Stimulated activated naive CD4-positive, alpha-beta T cell (primary cell): Measurements from ENCODE around the gene SNX8.

Experiments
- DNase-seq, 6 experiments: peaks; one replicate each; lab custom pipeline; 2025; lab: John Stamatoyannopoulos, UW

Gene SNX8

GRCh38 chr7:2220954-2221353 lies 93.3 kb downstream of the SNX8 start:
- DNase-seq, result no peak

DNA sequence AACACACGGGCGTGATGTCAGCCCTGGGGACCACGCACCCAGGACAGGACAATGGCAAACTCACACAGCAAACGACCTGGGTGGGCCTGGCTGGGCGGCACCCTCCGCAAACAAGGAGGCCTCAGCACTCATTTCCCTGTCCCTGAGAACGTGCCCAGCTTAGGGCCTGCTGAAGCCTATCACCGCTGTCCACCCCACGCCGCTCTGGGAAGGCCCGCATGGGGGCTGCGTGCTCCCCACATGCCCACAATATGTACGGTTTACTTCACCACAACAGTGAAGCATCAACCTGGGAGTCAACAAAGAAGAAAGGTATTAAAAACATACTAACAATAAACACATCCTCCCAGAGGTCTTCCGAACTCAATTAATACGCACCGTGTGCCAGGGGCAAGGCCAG lies 93.7 kb downstream of the SNX8 start:
- DNase-seq, result no peak

DNA sequence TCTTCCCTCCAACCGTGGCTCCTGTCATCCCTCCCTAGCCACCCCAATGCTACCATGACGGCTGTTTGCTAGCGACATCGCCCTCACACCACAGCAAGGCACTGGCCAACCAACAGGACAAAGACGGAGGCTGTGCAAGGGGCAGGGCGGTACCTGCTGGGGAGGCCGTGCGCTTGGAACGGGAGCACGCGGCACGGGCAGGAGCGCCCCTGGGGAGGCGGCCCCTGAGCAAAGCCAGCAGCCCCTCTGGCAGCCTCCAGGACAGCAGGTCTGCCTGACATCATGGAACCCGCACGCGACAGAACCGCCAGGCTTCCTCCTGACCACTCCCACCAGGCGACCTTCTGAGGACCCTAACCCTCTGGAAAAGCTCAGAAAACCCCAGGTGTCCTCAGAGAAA lies 94.2 kb downstream of the SNX8 start:
- no peak for DNase-seq

DNA sequence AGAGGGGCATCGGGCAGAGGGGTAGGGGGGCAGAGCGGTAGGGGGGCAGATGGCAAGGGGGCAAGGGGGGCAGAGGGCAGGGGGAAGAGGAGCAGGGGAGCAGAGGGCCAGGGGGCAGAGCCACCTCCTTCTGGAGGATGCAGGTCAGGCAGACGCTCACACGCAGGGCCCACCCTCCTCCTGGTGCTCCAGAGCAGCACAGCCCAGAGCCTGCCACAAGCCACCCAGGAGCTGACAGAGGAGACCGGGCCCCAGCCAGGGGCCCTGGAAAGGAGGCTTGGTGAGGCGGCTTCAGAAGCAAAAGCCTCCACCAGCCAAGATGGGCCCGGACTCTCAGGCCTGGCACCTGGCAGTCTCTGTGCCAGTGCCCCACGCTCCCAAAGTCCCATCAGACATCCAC lies 94.6 kb downstream of the SNX8 start:
- DNase-seq, result no peak

- DNase-seq, result no peak
These were observed 95.1 kb downstream of the SNX8 start for GRCh38 chr7:2219136-2219535.

GRCh38 chr7:2218444-2218785 lies 95.8 kb downstream of the SNX8 start:
- no peak for DNase-seq

DNA sequence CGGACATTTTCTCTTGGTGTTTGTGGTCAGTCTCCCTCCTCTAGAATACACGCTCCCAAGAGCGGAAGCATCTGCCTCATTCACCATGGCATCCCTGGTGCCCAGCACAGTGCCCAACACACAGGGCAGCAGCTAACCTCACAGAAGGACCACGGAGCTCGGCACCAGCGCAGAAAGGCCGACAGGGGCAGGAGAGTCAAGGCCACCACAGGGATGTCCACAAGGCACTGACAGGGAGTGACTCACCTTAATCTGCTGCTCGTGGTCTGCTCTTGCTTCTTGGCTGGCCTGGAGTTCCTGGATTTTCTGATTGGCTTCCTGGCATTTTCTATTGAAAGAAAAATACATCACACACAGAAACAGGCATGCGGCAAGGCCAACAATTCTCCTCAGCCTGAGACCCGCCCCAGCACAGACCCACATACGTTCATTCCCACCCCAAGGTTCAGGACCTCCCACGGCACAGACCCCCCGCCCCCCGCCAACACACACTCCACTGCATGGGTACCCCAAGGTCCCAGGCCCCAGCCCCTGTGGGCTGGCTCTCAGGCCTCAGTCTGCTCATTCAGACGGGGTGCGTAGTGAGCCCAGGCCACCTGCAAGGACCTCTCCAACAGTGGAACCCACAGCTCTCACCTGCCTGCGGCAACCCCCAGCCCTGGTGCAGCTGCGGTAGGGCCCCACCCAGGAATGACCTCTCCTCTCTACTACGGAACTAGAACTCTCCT lies 96.4 kb downstream of the SNX8 start:
- DNase-seq, result no peak

- no peak for DNase-seq
These were observed 97.0 kb downstream of the SNX8 start for GRCh38 chr7:2217206-2217605.

DNA sequence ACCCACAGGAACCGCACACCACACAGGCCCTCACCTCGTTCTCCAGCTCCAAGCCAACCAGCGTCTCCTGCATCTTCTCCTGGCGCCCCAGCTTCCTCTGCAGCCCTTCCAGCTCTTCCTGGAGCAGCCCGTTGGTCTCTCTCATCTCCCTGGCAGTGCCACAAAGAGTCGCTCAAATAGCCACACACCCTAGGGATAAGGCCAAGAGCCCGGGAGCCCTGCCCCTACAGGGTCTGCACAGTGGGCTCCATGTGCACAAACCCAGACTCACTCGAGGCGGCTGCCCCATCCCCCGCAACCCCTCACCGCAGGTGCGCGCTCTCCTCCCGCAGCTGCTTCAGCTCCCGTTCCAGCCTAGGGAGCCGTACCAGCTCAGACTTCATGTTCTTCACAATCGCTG lies 98.4 kb downstream of the SNX8 start:
- no peak for DNase-seq

DNA sequence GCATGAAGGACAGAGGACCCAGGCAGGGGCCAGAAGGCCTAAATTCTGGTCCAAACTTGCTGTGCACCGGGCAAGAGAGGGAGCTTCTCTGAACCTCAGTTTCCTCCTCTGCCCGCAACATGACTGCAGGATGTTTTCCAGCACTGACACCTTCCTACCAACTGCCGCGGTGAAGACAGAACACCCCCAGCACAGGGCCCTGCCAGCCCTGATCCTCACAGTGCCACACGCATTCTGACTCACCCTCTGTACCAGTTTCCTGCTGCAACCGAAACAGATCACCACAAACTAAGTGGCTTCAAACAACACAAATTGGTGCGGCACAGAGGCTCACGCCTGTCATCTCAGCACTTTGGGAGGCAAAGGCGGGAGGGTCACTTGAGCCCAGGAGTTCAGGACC lies 99.6 kb downstream of the SNX8 start:
- no peak for DNase-seq

DNA sequence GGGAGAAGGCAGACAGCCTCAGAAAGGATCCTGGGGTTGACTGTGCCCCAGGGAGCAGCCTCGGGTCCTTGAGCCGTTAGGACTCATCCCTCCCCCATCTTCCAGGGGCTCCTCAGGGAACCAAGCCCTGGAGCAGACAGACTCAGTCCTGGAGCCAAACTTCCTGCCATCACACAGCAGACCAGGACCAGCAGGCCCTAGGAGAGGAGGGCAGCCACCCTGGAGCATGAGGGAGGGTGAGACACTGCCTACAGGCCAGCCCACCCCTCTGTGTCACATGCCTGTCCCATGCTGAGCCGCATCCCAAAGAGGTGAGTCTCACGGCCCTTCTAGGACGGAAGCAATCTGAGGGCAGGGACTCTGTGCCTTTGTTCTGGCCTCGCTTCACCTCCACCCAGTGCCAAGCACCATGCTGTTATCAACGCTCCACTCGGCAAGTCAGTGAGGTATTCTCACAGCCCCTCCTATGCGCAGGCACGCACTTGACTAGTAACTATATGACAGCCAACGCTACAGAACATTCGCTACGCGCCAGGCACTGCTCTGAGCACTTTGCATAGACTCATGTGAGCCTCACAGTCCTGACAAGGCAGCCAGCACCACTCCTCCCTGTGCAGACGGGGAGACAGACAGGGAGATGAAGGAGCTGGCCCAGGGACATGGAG lies 100.6 kb downstream of the SNX8 start:
- DNase-seq, result no peak

GRCh38 chr7:2212906-2213305 lies 101.3 kb downstream of the SNX8 start:
- DNase-seq, result no peak

GRCh38 chr7:2211926-2212325 lies 102.3 kb downstream of the SNX8 start:
- no peak for DNase-seq

DNA sequence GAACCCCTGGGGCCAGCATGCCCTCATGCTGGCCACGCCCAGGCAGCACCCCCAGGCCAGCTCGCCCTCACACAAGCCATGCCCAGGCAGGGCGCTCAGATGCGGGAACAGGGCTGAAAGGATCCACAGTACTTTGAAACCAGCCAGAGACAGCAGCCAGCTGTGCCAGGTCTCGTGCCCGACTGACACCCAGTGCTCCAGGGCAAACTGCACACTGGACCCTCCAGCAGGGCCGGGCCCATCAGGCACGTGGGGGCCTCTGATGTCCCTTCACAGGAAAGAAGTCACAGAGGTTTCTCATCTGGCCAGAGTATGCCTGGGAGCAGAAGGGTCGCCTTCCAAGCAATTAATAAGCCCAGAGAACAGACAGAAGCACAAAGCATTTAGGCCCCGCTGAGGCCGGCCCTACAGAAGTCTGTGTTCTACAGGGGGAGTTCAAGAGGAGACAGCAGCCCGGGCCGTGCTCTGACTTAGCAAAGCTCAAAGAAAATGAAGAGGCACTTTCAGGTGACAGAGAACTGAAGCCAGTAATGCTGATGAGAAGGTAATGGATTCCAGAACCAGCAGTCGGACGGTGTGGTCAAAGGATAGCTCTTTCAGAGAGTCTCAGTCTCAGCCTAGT lies 102.9 kb downstream of the SNX8 start:
- no peak for DNase-seq

DNA sequence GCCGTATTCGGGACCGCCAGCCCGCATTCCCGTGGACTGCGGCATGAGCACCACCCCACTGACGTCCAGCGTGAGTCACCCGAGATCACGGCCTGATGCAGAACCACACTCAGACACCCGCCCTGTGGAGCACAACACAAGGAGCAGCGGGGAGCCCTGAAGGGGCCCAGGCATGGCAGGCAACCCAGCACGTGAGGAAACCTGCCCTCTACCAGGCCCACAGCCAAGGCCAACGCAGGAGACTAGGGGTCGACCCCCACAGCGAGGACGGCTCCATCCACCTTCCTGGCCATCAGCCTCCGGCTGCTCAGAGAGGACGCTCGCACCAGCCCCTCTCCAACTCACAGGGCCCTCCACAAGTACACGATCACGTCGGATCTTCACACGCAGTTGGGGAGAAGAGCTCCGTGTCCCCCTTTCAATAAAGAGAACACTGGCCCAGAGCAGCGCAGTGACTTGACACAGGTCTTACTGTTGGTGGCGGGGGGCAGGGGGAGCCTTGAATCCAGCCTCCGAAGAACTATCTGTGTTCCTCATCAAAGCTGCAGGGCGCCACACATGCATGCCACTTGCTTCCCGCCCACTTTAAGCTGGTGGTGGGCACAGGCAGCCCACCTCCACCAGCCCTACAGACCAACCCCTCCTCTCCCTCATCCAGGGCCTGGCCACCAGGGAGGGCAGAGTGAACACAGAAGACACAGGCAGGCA lies 103.5 kb downstream of the SNX8 start:
- no peak for DNase-seq

DNA sequence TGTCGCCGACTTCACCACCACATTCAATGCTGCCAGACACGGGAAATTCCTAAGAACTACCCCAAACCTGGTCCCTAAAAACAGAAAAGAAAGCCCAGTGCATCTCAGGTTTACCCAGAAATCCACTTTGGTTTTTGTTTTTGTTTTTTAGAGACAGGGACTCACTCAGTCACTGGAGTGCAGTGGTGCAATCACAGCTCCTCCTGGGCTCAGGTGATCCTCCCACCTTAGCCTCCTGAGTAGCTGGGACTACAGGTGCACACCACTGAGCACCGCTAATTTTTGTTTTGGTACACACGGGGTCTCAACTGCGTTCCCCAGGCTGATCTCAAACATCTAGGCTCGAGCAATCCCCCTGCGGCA lies 104.3 kb downstream of the SNX8 start:
- no peak for DNase-seq

- DNase-seq, result peak in 5 of 6 experiments; percentile 7 to 21 (median 17)
These were observed 104.9 kb downstream of the SNX8 start for GRCh38 chr7:2209146-2209960.

- no peak for DNase-seq
These were observed 105.5 kb downstream of the SNX8 start for GRCh38 chr7:2208712-2209111.

DNA sequence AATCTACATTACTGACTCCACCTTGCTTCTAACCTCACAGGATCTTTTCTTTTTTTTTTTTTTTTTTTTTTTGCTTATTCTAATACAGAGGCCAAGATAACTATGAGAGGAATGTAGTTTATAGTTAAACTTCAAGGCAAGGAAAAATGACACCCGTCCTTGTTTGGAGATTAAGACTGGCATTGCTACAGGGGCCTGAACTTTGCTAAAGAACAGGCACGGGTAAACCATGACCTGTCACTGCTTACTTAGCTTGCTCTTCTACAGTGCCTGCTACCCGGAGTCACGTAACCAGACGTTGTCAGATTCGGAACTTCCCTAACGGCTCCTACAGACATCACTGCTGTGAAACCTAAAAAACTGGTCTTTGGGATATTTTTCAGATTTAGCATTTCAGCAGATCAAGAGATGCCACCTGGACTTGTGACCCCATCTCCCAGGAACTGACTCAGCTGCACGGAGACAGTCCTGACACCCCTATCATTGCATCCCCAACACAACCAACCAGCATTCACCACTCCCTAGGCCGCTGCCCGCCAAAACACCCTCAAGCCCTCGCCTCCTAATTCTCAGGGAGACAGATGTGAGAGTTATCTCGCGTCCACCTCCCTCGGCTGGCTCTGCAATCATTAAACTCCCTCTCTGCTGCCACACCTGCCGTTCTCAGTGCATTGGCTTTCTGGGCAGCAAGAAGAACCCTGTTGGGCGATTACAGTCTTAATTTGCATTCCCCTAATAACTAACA lies 109.0 kb downstream of the SNX8 start:
- no peak for DNase-seq

DNA sequence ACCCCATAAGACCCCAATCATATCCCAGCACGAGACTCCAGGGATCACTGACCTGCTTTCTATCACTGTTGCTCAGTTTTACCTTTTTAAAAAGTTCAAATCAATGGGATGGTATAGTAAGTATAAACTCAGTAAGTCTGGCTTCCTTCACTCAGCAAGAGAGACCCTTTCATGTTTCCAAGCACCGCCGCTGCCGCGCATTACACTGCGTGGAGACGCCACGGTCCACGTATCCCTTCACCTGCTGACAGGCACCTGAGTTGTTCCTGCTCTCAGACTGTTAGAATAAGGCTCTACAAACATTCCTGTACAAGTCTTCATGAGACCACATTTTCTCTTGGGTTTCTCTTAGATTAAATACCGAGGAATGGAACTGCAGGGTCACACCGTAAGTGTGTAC lies 109.8 kb downstream of the SNX8 start:
- no peak for DNase-seq

- DNase-seq, result no peak
These were observed 110.4 kb downstream of the SNX8 start for GRCh38 chr7:2203766-2204300.
